Heart left ventricle (tissue), 16 donors: Measurements from ENCODE around the gene EID1. TPM values are rescaled to one million over a fixed set of nuclear protein-coding genes. Genes with fewer than 3 reads are reported as not detected.

Experiments
- ATAC-seq, 4 donors: fragments of 200-7000 bp; cut with Tn5 transposase; one replicate each; pipeline ENCODE4 v1.9.1; 2020 to 2022; ENCODE audit warnings: moderate library complexity in 4 of 4, mild to moderate bottlenecking in 3 of 4, moderate number of reproducible peaks in 1 of 4
- DNase-seq, 5 donors: peaks; one replicate each; pipeline ENCODE4 v3.0.0-alpha.2; 2020
- H3K27ac ChIP-seq, 12 donors: fragments of 200-600 bp; sonication (generic) in 4 of 12; one replicate each; pipeline versions ENCODE4 v1.5.0 to v1.8.0; 2016 to 2022; ENCODE audit warnings: mild to moderate bottlenecking in 2 of 12
- H3K27me3 ChIP-seq, 9 donors: fragments of 200-600 bp; sonication (generic) in 2 of 9; one replicate each; pipeline versions ENCODE4 v1.5.1 to v1.8.0; 2016 to 2022; ENCODE audit warnings: mild to moderate bottlenecking in 3 of 9
- H3K36me3 ChIP-seq, 9 donors: fragments of 200-600 bp; sonication (generic) in 2 of 9; one replicate each; pipeline versions ENCODE4 v1.5.0 to v1.8.0; 2018 to 2022; ENCODE audit warnings: mild to moderate bottlenecking in 2 of 9
- H3K4me1 ChIP-seq, 12 donors: fragments of 200-600 bp; sonication (generic) in 4 of 12; one replicate each; pipeline versions ENCODE4 v1.5.0 to v1.8.0; 2016 to 2022; ENCODE audit warnings: mild to moderate bottlenecking in 3 of 12
- H3K4me3 ChIP-seq, 12 donors: fragments of 200-600 bp; sonication (generic) in 4 of 12; one replicate each; pipeline versions ENCODE4 v1.5.0 to v1.8.0; 2017 to 2022; ENCODE audit warnings: mild to moderate bottlenecking in 9 of 12, moderate library complexity in 4 of 12
- H3K9me3 ChIP-seq, 12 donors: fragments of 200-600 bp; sonication (generic) in 4 of 12; one replicate each; pipeline versions ENCODE4 v1.5.0 to v1.8.0; 2016 to 2022; ENCODE audit warnings: mild to moderate bottlenecking in 1 of 12
- CTCF ChIP-seq, 12 donors: fragments of 200-600 bp; sonication (generic) in 4 of 12; IDR thresholded peaks; one replicate each; pipeline versions ENCODE4 v1.5.0 to v1.8.0; 2018 to 2022; ENCODE audit warnings: antibody characterized with exemption in 12 of 12, mild to moderate bottlenecking in 5 of 12
- POLR2A ChIP-seq, 2 donors: fragments of 450-650 bp; IDR thresholded peaks; one replicate each; pipeline ENCODE4 v1.6.1; 2017; ENCODE audit warnings: antibody characterized with exemption in 2 of 2, mild to moderate bottlenecking in 2 of 2, moderate library complexity in 2 of 2
- WGBS, 4 donors: extraction: QIAGEN DNeasy Blood & Tissue Kit in 2 of 4; methylation state at CpG; one replicate each; pipeline versions ENCODE4 v1.1.5 to v1.1.7; 2013 to 2018; 5-methylcytosine and 5-hydroxymethylcytosine counted together
- intact Hi-C, 10 donors: fragments of 100-400 bp; cut with DNase I; formaldehyde crosslinking; loops; one replicate each; pipeline versions ENCODE4 v1.11.1 to v1.14.2; 2022
- polyA plus RNA-seq, 2 donors: library from polyadenylated mRNA; stranded (reverse); fragments of 200-250 nt; gene quantifications; one replicate each; pipeline ENCODE4 v1.2.3, GENCODE V29; 2013
- total RNA-seq, 9 donors: library from RNA; depleted of rRNA in 2 of 9; stranded (reverse); fragments of >200 nt in 2 of 9; fragmentation: NEBNext Ultra II Directional in 3 of 9; extraction: Animal tissue kit (Norgen Biotek cat#: 25700) in 3 of 9; gene quantifications; one replicate each; pipeline versions ENCODE4 v1.1.0 to v1.2.4, GENCODE V29; 2016 to 2023
- donor health status: ischemic (EF 13 %, LVEDD 7.1; RV severe dilation, severe dysfunction).
- donor health status: healthy with polysubstance abuse.
- donor health status: DM: no; HTN: yes; CAD: no.
- donor health status: DM: no; HTN: no; CAD: no.
- donor health status: ischemic (EF 25% LVEDD 6.9; RV normal size, moderate dysfunction).
- donor health status: ischemic (EF 25% LVEDD 5.7; RV mildly dilated, moderate dysfunction).
- donor health status: healthy.
- donor health status: DM: yes; HTN: yes; CAD: no.
- donor health status: ischemic (EF 35%, LVEDD 5.7; RV mildly dilated, moderate dysfunction).
- donor health status: nonischemic (EF 11% LVEDD 7.7; RV severe dilation, severe dysfunction).
- donor health status: DM: yes; HTN: yes; CAD: no.
- donor health status: PGD.
- donor health status: ischemic (EF 29% LVEDD 5.4; RV normal size, mild dysfunction).
- donor health status: nonischemic (EF 23%, LVEDD 6.1; RV moderate dilation, normal function).

The EID1 gene
- total and polyA plus RNA-seq, 11 donors = 161 to 393 (median 223) TPM

GRCh38 chr15:48856942-48857341 is 21.0 kb upstream of the EID1 start:
- H3K27me3 ChIP-seq = no peaks in the 10 kb centered on the region
- H3K4me1 ChIP-seq = peaks cover 0 to 11% (median 0%) of the 10 kb centered on the region in 12 donors
- H3K9me3 ChIP-seq = no peaks in the 10 kb centered on the region
- TF ChIP-seq POLR2A (IDR thresholded peaks at IDR 0.05) (no peak), CTCF (IDR thresholded peaks at IDR 0.05) (no peak)
- DNase-seq (no peak), ATAC-seq (no peak)
- intact Hi-C loops = loop anchor here in 2 of 10 donors (5.0 kb wide), 2 partner anchors 500 to 1285 kb away; no protein-coding TSS in a partner anchor
- 47 to 53% (median 50%) methylated on average over 2 of the region's 2 CpGs for WGBS, 4 donors
- no peak overlapping the region for H3K27ac ChIP-seq
- no peak overlapping the region for H3K4me3 ChIP-seq
- no peaks in the 10 kb centered on the region for H3K36me3 ChIP-seq

- no peaks in the 10 kb centered on the region for H3K9me3 ChIP-seq
- ATAC-seq (no peak), DNase-seq (no peak)
- H3K27ac ChIP-seq = no peak overlapping the region
- H3K4me1 ChIP-seq = peaks cover 0 to 11% (median 0%) of the 10 kb centered on the region in 12 donors
- no peaks in the 10 kb centered on the region for H3K27me3 ChIP-seq
- TF ChIP-seq POLR2A (IDR thresholded peaks at IDR 0.05) = no peak
- no peak for TF ChIP-seq CTCF (IDR thresholded peaks at IDR 0.05)
- no peaks in the 10 kb centered on the region for H3K36me3 ChIP-seq
- intact Hi-C loops = loop anchor here in 2 of 10 donors (5.0 kb wide), 2 partner anchors 501 to 1284 kb away; no protein-coding TSS in a partner anchor
- WGBS, 4 donors = 59 to 71% (median 61%) methylated on average over 2 of the region's 2 CpGs
- H3K4me3 ChIP-seq = no peak overlapping the region
Measured at GRCh38 chr15:48858401-48858800, 19.5 kb upstream of the EID1 start.

DNA sequence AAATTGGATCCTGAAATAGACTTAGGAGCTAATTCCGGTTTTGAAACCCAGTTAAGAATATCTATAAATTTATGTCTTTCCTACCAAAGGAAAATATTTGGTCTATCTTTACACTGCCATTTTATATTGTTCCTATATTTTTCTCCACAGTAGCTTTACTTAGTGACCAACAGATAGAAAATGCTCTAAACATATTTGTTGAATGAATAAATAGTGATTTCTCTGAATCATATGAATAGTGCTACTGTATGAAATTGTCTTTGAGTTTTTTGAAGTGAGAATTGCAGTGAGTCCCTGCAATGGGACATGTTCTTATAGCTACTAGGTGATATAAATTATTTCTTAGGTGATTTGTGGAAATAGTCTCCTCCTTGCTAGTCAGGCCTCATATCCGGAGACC is 18.5 kb upstream of the EID1 start:
- Histone ChIP-seq H3K4me1 (peaks cover 0 to 11% (median 0%) of the 10 kb centered on the region in 12 donors), H3K9me3 (no peaks in the 10 kb centered on the region), H3K4me3 (no peak overlapping the region), H3K27me3 (no peaks in the 10 kb centered on the region), H3K36me3 (no peaks in the 10 kb centered on the region), H3K27ac (no peak overlapping the region)
- TF ChIP-seq CTCF (IDR thresholded peaks at IDR 0.05) (no peak), POLR2A (IDR thresholded peaks at IDR 0.05) (no peak)
- DNase-seq (no peak), ATAC-seq (no peak)
- intact Hi-C loops = loop anchor here in 2 of 10 donors (5.0 kb wide), 2 partner anchors 502 to 1283 kb away; no protein-coding TSS in a partner anchor
- WGBS, 4 donors = 80 to 93% (median 88%) methylated on average over 2 of the region's 2 CpGs

GRCh38 chr15:48861813-48862431 is 16.0 kb upstream of the EID1 start:
- intact Hi-C loops = loop anchor here (1.0 to 5.0 kb wide), 9 partner anchors 100 to 1285 kb away; partner anchors contain the start of genes FGF7 (in 8 of the 10) and SHC4 (in 2 of the 10)
- Histone ChIP-seq H3K9me3 (no peaks in the 10 kb centered on the region), H3K27me3 (no peaks in the 10 kb centered on the region), H3K27ac (no peak overlapping the region), H3K4me1 (no peaks in the 10 kb centered on the region), H3K36me3 (no peaks in the 10 kb centered on the region), H3K4me3 (no peak overlapping the region)
- peak in 2 of 4 donors; percentile 70 to 78 for ATAC-seq
- peak in 2 of 5 donors; percentile 24 to 46 for DNase-seq
- 2 to 3% (median 2%) methylated on average over 1 of the region's 1 CpG for WGBS, 4 donors
- TF ChIP-seq CTCF (IDR thresholded peaks at IDR 0.05) (peak; percentile 82 to 96 (median 86)), POLR2A (IDR thresholded peaks at IDR 0.05) (no peak)
